ENCODE data around the gene ATG16L1.
A peak's percentile ranks its signal among the peaks of the same experiment; 100 is the strongest.

The ATG16L1 gene

DNA sequence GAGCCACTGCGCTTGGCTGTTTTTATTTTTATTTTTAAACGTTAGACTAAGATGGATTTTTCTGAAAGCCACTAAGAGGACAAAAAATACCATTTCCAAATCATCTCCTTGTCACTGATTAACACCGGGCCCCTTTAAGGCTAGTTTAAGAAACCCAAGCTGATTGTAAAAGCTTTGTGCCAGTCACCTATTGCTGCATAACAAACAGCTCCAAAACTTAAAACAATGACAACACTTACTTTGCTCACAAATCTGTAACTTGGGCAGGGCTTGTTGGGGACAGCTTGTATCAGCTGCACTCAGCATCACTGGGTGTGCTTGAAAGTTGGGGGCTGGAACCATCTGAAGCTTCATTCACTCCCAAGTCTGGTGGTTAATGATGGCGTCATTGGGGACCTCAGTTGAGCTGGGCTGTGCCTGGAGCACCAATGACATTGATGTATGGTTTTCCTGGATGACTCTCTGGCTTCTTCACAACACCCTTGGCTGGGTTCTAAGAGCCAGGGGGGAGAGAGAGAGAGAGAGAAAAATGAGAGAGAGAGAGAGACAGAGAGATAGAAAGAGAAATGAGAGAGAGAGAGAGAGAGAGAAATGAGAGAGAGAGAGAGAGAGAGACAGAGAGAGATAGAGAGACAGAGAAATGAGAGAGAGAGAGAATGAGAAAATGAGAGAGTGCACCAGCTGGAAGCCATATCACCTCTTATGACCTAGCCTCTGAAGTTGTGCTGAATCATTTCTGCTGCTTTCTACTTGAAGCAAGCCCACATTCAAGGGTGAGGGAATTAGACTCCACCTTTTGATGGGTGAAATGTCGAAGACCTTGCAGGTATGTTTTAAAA is 26.0 kb upstream of the ATG16L1 start:
- FAIRE-seq: no peak
- no peak for DNase-seq (ENCODE audit: insufficient read length, low spot score)

GRCh38 chr2:233226511-233227031 is 24.9 kb upstream of the ATG16L1 start:
- no peak for DNase-seq (ENCODE audit: insufficient read length, low spot score)
- FAIRE-seq: no peak

DNA sequence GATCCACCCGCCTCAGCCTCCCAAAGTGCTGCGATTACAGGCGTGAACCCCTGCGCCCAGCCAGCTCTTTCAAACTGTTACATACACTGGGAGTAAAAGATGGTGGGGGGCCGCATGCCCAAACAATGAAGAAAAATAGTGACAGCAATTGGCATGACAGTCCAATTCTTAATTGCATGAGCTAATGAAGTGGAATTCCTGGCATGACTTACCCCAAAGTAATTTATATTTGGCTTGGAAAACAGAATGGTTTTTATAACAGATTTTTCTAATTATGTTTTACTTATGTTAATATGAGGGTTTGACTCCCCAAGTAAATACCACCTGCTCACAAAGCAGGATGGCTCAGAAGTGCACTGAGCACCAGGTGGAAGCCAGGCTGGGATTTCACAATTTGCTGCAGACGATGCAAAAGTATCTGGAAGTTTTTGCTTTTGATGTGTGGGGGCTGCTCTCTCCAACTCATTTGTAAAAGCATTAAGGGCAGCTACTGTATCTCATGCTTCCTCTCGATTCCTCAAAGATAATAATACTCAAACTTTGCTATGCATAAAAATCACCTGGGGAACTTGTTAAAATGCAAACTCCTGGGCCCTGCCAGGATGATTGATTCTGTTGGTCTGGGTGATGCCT is 24.0 kb upstream of the ATG16L1 start:
- FAIRE-seq (no peak), DNase-seq (ENCODE audit: insufficient read length, low spot score) (no peak)

GRCh38 chr2:233228376-233228775 is 23.1 kb upstream of the ATG16L1 start:
- FAIRE-seq: no peak
- DNase-seq (ENCODE audit: insufficient read length, low spot score): no peak

GRCh38 chr2:233233618-233234230 is 17.7 kb upstream of the ATG16L1 start:
- DNase-seq (ENCODE audit: insufficient read length, low spot score): no peak
- FAIRE-seq: no peak

DNA sequence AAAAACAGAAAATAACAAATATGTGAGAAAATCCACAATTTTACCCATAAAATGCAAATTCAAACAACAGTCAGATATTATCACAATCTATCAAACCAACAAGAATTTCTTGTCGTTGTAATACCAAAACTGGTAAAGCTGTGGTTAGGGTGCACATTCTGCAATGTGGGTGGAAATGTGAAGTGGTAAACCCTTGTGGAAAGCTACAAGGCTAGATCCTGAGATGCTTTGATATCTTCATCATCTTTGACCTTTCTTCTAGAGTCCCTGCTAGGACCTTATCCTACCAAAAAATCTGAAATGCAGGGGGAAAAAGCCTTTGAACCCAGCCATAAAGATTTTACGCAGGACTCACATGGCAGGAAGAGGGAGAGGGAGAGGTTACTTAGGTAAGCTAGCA is 17.2 kb upstream of the ATG16L1 start:
- no peak for DNase-seq (ENCODE audit: insufficient read length, low spot score)
- no peak for FAIRE-seq

DNA sequence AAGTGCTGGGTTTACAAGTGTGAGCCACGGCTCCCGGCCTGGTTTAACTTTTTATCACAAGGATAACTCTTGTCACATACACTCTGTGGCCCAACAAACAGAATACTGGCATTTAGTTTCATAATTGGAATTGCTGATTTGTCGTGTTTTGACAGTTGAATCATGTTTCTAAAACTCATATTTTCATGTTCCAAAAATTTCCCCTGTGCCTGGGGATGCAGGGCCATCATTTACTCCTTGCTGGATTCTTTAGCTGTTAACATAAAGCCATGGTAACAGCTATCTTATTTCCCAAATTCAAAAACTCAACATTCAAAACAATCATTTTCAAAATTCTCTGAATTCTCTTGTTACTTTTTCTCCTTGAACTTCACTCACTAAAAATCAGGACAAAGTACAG is 16.5 kb upstream of the ATG16L1 start:
- FAIRE-seq (no peak), DNase-seq (ENCODE audit: insufficient read length, low spot score) (no peak)

GRCh38 chr2:233235977-233236376 is 15.5 kb upstream of the ATG16L1 start:
- FAIRE-seq: no peak
- no peak for DNase-seq (ENCODE audit: insufficient read length, low spot score)

- FAIRE-seq (peak; percentile 20), DNase-seq (ENCODE audit: insufficient read length, low spot score) (no peak)
Observed at GRCh38 chr2:233236820-233237589, 14.5 kb upstream of the ATG16L1 start.

DNA sequence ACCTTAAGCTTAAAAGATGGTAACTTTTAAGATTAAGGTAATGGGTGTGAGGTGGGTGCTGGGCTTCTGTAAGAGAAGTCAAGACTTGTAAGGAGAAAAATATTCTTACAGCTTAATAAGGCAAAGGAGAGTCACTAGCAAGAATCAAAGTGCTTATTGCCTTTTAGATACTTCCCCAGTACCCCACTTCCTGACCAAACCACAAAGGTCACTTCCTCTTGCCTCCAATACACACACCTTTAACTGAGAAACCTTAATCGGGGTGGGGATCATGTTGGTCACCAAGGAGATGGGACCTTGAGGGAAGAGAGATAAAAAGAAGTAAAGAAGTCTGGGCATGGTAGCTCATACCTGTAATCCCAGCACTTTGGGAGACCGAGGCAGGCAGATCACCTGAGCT is 10.6 kb upstream of the ATG16L1 start:
- FAIRE-seq: no peak
- no peak for DNase-seq (ENCODE audit: insufficient read length, low spot score)

DNA sequence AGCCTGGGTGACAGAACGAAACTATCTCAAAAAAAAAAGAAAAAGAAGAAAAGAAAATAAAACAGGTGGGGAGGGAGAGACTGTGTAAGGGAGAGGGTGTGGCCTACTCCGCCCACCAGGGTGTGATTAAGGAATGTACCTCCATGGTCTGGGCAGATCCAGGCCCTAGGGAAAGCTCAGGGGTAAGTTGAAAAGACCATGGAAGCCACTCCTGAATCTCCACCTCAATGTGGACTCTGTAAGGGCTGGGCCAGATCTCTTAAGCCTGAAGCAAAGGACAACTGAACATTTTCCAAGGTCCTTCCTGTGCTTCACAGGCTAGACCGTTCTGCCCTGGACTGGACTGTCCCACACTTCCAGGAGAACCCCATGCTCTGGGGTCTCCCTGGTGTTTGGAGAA is 9.7 kb upstream of the ATG16L1 start:
- no peak for DNase-seq (ENCODE audit: insufficient read length, low spot score)

DNA sequence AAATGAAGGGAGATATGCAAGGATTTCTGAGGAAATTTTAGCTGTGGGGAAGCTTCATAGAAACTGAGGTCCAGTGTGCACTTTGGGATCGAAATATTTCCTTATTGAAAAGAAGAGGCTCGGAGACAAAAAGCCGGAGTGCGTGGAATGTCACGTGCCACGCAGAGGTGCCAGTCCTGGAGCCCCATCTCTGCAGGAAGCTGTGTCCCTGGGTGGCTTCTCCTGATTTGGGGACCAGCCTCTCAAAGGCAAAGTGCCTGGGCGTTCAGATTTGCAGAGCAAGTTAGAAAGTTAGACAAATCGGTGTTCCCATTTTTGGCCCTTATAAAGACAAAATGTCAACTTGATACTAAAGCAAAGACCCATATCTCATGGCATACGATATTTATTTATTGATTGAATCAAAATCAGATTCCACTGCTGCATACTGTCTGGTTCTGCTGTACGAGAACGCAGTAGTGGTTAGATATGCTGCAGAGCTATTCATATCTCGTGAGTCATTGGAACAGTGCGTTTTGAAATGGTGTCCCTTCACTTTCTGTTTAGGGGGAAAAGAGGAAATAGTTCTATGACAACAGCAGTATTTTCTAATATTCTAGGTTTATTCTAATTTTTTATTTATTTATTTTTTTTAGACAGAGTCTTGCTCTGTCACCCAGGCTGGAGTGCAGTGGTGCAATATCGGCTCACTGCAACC is 9.1 kb upstream of the ATG16L1 start:
- FAIRE-seq (no peak), DNase-seq (ENCODE audit: insufficient read length, low spot score) (no peak)

More for the DNA sequence above, 9.7 kb upstream of the ATG16L1 start:
- FAIRE-seq: no peak

DNA sequence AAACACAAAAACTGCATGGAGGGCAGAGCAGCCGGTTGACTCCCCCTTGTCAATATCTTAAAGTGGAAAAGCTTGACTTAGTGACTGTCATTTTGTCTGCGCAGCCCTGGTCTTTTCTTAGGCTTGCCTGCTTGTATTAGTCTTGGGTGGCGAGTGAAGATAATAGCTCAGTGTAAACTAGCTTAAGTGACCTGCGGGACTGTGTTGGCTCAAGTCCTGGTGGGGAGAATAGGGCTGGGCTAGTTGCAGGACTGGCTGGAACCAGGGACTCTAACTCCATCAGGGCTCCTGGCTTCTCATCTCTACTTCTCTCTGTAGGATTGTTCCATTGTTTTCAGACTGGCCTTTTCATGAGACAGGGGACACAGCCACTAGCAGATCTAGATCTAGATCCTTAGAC is 8.1 kb upstream of the ATG16L1 start:
- DNase-seq (ENCODE audit: insufficient read length, low spot score) (no peak), FAIRE-seq (no peak)

GRCh38 chr2:233244818-233245217 is 6.7 kb upstream of the ATG16L1 start:
- DNase-seq (ENCODE audit: insufficient read length, low spot score) (no peak), FAIRE-seq (no peak)

- FAIRE-seq: no peak
- DNase-seq (ENCODE audit: insufficient read length, low spot score): no peak
Observed at GRCh38 chr2:233245406-233245805, 6.1 kb upstream of the ATG16L1 start.

DNA sequence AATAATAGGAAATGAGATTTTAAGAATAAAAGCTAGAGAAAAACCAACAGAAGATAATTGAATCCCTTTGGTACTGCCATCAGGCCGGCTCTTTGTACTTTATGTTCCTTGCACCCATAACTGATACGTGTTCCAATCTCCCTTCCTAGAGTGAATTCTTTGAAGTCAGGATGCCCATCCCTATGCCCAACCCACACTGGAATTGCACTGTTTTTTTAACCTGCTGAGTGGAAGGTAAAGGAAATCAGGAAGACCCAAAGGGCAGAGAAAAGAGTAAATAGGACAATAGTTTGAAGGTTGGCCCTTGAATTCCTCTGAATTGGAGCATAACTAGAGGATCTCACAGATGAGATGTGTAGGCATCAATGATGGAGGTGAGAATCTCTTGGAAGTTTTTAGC is 4.4 kb upstream of the ATG16L1 start:
- DNase-seq (ENCODE audit: insufficient read length, low spot score) (no peak), FAIRE-seq (no peak)

GRCh38 chr2:233247744-233248143 is 3.7 kb upstream of the ATG16L1 start:
- FAIRE-seq (no peak), DNase-seq (ENCODE audit: insufficient read length, low spot score) (peak; percentile 41)

- no peak for FAIRE-seq
- DNase-seq (ENCODE audit: insufficient read length, low spot score): no peak
Observed at GRCh38 chr2:233248999-233249398, 2.5 kb upstream of the ATG16L1 start.

GRCh38 chr2:233250568-233250967 is 905 bp upstream of the ATG16L1 start:
- no peak for FAIRE-seq
- no peak for DNase-seq (ENCODE audit: insufficient read length, low spot score)

DNA sequence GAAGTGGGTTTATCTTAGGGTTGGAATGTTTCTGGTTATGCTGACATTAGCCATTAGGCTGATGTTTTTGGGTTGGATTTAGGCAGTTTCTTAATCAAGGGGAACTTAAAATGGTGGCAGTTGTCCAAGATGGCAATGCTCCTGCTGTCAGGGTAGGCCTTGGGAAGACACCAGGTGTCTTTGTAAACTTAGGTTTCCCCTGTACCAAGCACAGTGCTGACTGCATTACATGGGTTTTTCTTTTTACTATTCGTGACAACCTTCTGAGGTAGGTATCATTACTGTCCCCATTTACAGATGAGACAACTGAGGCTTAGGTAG is 528 bp upstream of the ATG16L1 start:
- FAIRE-seq (no peak), DNase-seq (ENCODE audit: insufficient read length, low spot score) (no peak)

- no peak for DNase-seq (ENCODE audit: insufficient read length, low spot score)
- FAIRE-seq: no peak
Observed at GRCh38 chr2:233252227-233252626, 754 bp downstream of the ATG16L1 start.
